NCI-H1694 (cell line): ENCODE data around the gene AKIRIN2.
"Not testable (repeated sequence)": the region's sequence is repeated elsewhere in the genome, so short reads cannot be mapped to it uniquely, and the experiment has no call there.

Source experiments
- DNase-seq: peaks from one replicate; lab custom pipeline; 2025; lab: John Stamatoyannopoulos, UW

The AKIRIN2 gene

GRCh38 chr6:87718662-87719433 lies 16.8 kb upstream of the AKIRIN2 start:
- no peak for DNase-seq

GRCh38 chr6:87716928-87717614 lies 15.0 kb upstream of the AKIRIN2 start:
- no peak for DNase-seq

- no peak for DNase-seq
These were observed 12.2 kb upstream of the AKIRIN2 start for GRCh38 chr6:87714093-87714842.

DNA sequence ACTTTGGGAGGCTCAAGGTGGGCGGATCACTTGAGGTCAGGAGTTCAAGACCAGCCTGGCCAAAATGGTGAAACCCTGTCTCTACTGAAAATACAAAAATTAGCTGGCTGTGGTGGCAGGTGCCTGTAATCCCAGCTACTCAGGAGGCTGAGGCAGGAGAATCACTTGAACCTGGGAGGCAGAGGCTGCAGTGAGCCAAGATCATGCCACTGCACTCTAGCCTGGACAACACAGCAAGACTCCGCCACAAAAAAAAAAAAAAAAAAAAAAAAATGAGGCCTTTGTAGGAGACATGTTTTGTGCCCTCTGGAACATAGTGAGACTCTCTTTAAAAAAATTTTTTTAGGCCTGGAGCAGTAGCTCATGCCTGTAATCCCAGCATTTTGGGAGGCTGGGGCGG lies 10.7 kb upstream of the AKIRIN2 start:
- DNase-seq: not testable (repeated sequence)

GRCh38 chr6:87710090-87710489 lies 8.1 kb upstream of the AKIRIN2 start:
- DNase-seq: no peak

DNA sequence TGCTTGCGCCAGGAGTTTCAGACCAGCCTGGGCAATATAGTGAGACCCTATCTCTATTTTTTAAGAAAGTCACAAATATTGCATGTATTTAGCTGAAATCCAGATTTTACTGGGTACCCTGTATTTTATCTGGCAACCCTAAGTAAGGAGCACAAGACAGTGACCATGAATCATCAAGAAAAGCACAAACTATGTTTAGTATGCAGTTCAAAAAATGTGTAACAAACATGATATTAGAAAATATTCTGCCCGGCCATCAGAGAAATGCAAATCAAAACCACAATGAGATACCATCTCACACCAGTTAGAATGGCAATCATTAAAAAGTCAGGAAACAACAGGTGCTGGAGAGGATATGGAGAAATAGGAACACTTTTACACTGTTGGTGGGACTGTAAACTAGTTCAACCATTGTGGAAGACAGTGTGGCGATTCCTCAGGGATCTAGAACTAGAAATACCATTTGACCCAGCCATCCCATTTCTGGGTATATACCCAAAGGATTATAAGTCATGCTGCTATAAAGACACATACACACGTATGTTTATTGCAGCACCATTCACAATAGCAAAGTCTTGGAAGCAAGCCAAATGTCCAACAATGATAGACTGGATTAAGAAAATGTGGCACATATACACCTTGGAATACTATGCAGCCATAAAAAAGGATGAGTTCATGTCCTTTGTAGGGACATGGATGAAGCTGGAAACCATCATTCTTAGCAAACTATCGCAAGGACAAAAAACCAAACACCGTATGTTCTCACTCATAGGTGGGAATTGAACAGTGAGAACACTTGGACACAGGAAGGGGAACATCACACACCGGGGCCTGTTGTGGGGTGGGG lies 6.8 kb upstream of the AKIRIN2 start:
- not testable (repeated sequence) for DNase-seq

DNA sequence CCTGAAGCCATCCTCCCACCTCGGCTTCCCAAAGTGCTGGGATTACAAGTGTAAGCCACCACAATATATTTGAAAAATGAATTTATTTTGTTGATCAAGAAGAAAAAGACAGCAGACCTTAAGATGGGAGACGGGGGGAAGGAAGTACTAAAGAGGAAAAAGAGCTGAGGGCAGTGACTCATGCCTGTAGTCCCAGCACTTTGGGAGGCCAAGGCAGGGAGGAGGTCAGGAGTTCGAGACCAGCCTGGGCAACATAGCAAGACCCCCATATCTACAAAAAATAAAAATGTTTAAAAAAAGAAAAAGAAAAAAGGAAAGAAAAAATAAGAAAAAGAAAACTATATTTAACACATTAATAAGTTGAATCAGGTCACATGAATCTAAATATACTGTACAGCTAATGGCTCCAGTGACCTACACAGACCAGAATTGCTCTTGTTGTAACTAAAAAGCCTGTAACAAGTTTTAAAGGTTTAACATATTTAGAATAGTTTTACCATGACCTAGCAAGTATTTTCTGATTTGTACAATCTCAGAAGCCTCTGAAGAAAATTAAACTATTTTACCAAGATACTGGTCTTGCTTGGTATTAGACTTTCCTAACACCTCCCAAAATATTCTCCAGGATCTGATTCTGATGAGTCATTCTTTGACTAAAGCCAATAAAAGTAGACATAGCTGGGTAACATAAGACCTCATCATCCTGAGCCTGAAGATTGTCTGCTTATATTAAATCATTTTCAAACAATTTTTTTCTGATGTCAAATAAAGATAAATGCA lies 4.3 kb upstream of the AKIRIN2 start:
- no peak for DNase-seq

DNA sequence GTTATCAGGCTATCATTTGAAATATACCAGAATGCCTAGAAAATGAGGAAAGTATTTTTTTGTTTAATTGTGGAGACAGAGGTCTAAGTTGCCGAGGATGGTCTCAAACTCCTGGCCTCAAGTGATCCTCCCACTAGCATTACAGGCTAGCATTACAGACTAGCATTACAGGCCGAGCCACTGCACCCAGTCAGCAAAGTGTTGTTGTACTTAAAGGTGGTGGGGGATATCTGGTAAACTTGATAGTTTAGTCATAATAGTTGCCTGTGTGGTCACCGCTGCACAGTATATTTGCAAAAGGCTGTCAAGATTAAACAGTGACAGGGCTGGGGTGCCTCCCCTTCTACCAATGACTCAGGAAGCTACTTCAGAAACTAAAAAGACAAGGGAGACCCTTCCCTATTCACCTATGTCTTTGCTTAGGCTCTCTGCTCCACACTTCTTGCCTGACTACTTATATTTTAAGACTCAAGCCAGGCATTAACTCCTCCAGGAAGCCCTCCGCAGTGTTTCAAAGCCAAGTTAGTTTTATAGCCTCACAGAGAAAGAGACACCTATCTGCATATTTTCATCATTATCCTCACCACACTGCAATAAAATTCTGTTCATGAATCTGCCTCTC lies 3.1 kb upstream of the AKIRIN2 start:
- no peak for DNase-seq

- DNase-seq: not testable (repeated sequence)
These were observed 1.0 kb upstream of the AKIRIN2 start for GRCh38 chr6:87703039-87703438.

GRCh38 chr6:87702589-87702945 lies 534 bp upstream of the AKIRIN2 start:
- DNase-seq: no peak

DNA sequence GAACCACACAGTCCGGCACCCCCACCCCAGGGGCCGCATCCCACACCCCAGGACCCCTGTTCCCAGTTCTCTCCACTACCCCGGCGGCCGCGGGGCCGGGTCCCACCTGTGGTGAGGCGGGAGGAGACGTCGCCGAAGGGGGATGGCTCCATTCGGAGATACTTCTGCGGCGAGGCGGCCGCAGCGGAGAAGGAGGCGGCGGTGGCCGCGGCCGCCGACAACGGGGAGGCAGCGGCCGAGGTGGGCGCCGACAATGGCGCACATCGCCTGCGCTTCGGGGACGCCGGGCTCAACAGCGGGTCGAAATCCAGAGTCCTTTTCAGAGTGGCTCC lies 723 bp downstream of the AKIRIN2 start:
- no peak for DNase-seq

GRCh38 chr6:87700397-87701343 lies 1.4 kb downstream of the AKIRIN2 start:
- DNase-seq: no peak

DNA sequence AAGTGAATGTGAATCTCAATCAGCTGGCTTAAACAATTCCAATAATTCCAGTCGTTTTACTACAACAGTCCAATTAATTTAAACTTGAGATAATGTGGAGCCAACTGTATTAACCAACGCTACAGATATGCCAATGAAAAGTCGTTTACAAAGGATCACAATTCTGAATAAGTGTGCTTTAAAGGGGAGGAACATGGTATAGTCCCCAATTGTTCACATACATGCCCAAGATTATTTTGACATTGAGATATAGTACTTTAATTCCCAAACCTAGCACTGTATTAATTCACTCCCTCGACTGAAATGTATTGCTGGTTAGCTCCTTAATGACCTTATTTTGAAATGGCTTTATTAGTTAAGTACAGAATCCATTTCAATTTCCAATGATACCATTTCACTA lies 2.5 kb downstream of the AKIRIN2 start:
- DNase-seq: no peak

GRCh38 chr6:87698547-87699006 lies 3.5 kb downstream of the AKIRIN2 start:
- no peak for DNase-seq

DNA sequence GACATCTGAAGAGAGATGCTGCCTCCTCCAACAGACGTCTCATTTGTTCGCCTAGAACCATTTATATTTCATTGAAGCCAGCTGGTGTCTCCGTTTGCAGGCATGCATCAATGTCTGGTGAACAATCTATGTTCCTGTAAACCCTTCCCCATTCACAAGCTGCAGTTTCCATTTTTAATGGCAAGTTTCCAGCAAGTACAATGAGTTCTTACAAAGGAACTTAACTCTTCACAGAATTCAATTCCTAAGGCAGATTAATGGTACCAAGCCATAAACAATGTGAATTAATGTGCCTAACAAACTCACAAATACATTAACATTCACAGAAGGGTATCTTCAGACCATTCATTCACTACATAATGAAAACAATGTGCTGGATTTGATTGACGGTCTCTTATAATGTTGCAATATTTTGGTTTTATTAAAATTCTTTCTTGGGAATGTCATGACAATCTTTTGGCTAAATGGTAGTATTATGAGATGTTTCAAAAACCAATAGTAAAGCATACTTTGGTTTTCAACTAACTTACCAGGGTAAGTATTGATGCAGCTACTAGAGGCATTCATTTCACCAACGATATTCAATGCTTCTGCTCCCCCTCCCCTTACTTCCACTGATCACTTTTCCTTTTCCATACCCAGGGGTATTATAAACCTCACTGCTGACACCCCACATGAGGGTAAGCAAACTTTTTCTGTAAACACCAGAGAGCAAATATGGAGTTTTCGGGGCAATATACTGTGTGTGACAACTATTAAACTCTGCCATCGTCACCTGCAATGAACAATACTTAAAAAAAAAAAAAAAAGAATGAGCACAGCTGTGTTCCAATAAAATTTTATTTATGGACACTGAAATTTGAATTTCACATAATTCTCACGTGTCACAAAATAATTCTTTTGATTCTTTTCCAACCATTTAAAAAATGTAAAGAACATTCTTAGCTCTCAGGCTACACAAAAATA lies 4.2 kb downstream of the AKIRIN2 start:
- peak; percentile 53 for DNase-seq

DNA sequence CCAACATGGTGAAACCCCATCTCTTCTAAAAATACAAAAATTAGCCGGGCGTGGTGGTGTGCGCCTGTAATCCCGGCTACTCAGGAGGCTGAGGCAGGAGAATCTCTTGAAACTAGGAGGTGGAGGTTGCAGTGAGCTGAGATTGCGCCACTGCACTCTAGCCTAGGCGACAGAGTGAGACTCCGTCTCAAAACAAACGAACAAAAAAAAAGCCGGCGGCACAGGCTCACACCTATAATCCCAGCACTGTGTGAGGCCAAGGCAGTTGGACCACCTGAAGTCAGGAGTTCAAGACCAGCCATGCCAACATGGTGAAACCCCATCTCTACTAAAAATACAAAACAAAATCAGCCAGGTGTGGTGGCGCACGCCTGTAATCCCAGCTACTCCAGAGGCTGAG lies 5.2 kb downstream of the AKIRIN2 start:
- DNase-seq: not testable (repeated sequence)

GRCh38 chr6:87692086-87692485 lies 9.9 kb downstream of the AKIRIN2 start:
- no peak for DNase-seq

GRCh38 chr6:87690441-87690840 lies 11.6 kb downstream of the AKIRIN2 start:
- DNase-seq: no peak
